ENCODE measurements around the gene AQP11. TPM values are rescaled to one million over a fixed set of nuclear protein-coding genes. Genes with fewer than 3 reads are reported as not detected.

AQP11 gene
- total RNA-seq, 1 donor: 2.9 TPM

DNA sequence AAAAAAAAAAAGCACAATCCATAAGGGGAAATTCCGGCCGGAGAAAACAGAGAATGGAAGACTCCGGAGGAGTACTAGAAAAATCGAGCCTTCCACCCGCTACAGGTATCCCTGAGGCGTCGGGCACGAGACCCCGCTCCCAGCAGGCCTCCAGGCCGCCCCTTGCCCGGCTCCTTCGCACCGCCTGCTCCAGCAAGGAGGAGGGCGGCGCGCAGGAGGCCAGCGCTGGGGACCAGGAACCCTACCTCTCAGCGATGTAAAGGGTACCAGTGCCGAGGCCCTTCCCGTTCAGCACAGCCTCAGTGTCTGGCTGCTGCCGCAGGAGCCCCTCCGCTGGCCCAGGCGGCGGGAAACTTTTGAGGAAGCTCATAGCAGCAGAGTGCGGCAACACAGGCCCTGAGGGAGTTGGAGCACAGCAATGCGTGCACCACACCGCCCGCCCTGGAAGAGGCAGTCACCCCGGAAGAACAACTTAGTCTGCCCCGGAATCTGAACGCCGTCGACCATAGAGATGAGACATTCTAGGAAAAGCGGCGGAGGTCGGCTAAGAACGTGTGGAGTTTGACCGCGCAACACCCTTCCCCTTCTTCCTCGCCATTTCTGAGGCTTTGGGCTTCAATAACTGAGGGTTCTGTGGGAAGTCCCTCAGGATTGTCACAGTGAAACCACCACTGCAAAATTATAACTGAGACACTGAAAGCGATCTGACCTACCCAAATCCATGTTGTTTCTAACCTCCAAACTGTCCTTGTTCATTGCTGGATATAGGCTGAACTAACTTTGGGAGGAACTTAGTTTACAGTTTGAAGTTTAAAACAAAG is 47.8 kb downstream of the AQP11 start, which contains the start of gene CLNS1A:
CLNS1A (minus strand) TSS at position 450 of the 821 bp plus-strand sequence; CDS start at position 370, 80 bp downstream.
- Histone ChIP-seq H4K20me1 (ENCODE audit: insufficient read depth, low read length) (no peaks in the 10 kb centered on the region), H3K4me1 (ENCODE audit: insufficient read depth, low read length) (peaks cover 17% of the 10 kb centered on the region), H3K27me3 (ENCODE audit: insufficient read depth, low read length) (no peaks in the 10 kb centered on the region), H3K9me3 (ENCODE audit: low read depth, low read length) (no peaks in the 10 kb centered on the region), H3K4me2 (ENCODE audit: insufficient read depth, low read length) (peak within 1 kb of the TSS; percentile 89), H3K27ac (ENCODE audit: low read depth, low read length) (peak within 1 kb of the TSS; percentile 80), H3K36me3 (ENCODE audit: insufficient read depth, low read length) (peaks cover 4% of the 10 kb centered on the region), H2AFZ (ENCODE audit: low read length) (peak within 1 kb of the TSS; percentile 96), H3K4me3 (ENCODE audit: insufficient read depth, low read length) (peak within 1 kb of the TSS; percentile 85), H3K79me2 (ENCODE audit: insufficient read depth, low read length) (peaks cover 46% of the 10 kb centered on the region)
- DNase-seq (ENCODE audit: insufficient read length, low spot score, missing footprints): peak; percentile 93
- TF ChIP-seq, protein P1, sequence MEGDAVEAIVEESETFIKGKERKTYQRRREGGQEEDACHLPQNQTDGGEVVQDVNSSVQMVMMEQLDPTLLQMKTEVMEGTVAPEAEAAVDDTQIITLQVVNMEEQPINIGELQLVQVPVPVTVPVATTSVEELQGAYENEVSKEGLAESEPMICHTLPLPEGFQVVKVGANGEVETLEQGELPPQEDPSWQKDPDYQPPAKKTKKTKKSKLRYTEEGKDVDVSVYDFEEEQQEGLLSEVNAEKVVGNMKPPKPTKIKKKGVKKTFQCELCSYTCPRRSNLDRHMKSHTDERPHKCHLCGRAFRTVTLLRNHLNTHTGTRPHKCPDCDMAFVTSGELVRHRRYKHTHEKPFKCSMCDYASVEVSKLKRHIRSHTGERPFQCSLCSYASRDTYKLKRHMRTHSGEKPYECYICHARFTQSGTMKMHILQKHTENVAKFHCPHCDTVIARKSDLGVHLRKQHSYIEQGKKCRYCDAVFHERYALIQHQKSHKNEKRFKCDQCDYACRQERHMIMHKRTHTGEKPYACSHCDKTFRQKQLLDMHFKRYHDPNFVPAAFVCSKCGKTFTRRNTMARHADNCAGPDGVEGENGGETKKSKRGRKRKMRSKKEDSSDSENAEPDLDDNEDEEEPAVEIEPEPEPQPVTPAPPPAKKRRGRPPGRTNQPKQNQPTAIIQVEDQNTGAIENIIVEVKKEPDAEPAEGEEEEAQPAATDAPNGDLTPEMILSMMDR (IDR thresholded peaks at IDR 0.05; ENCODE audit: extremely low read depth, low read depth, low read length): no peak

DNA sequence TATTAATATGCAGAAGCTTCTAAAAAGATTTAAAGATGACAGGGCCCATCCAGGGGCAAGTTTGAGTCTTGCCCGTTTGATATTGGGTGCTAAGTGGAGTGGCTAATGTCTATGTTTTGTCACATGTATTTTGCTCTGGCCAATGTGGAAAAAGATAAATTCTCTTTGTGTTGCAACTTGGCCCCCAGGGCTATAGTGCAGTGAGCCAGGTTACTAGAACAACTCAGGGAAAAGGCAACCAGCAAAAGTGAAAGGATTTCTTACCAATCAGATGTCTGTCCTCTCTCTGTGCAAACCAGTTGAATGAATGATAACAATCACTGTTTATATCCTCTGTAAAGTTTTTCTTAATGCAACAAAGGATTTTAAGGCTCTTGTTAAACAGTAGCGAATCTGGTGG is 52.5 kb downstream of the AQP11 start:
- no peak overlapping the region for H3K4me2 ChIP-seq (ENCODE audit: insufficient read depth, low read length)
- peaks cover 5% of the 10 kb centered on the region for H3K79me2 ChIP-seq (ENCODE audit: insufficient read depth, low read length)
- no peaks in the 10 kb centered on the region for H3K9me3 ChIP-seq (ENCODE audit: low read depth, low read length)
- no peaks in the 10 kb centered on the region for H4K20me1 ChIP-seq (ENCODE audit: insufficient read depth, low read length)
- H3K27me3 ChIP-seq (ENCODE audit: insufficient read depth, low read length): no peaks in the 10 kb centered on the region
- TF ChIP-seq, protein P1 (IDR thresholded peaks at IDR 0.05; ENCODE audit: extremely low read depth, low read depth, low read length): no peak
- DNase-seq (ENCODE audit: insufficient read length, low spot score, missing footprints): no peak
- H3K27ac ChIP-seq (ENCODE audit: low read depth, low read length): no peak overlapping the region
- H2AFZ ChIP-seq (ENCODE audit: low read length): no peak overlapping the region
- H3K4me3 ChIP-seq (ENCODE audit: insufficient read depth, low read length): no peak overlapping the region
- H3K36me3 ChIP-seq (ENCODE audit: insufficient read depth, low read length): no peaks in the 10 kb centered on the region
- peaks cover 10% of the 10 kb centered on the region for H3K4me1 ChIP-seq (ENCODE audit: insufficient read depth, low read length)

DNA sequence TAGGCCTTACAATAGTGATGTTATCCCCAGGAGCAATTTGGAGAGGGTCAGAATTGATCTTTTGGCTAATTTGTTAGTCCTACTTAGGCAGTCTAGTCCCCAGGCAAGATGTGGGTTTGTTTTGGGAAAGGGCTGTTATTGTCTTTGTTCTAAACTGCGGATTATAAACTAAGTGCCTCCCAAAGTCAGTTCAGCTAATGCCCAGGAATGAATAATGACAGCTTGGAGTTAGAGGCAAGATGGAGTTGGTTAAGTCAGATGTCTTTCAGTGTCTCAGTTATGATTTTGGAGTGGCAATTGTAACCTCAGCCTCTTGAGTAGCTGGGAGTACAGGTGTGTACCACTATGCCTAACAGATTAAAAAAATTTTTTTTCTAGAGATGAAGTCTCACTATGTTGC is 55.1 kb downstream of the AQP11 start:
- peaks cover 10% of the 10 kb centered on the region for H3K4me1 ChIP-seq (ENCODE audit: insufficient read depth, low read length)
- H3K4me2 ChIP-seq (ENCODE audit: insufficient read depth, low read length): peak overlapping the region; percentile 58
- no peaks in the 10 kb centered on the region for H3K9me3 ChIP-seq (ENCODE audit: low read depth, low read length)
- no peaks in the 10 kb centered on the region for H3K36me3 ChIP-seq (ENCODE audit: insufficient read depth, low read length)
- no peak for DNase-seq (ENCODE audit: insufficient read length, low spot score, missing footprints)
- H2AFZ ChIP-seq (ENCODE audit: low read length): peak overlapping the region; percentile 90
- H3K27me3 ChIP-seq (ENCODE audit: insufficient read depth, low read length): no peaks in the 10 kb centered on the region
- no peak overlapping the region for H3K4me3 ChIP-seq (ENCODE audit: insufficient read depth, low read length)
- TF ChIP-seq, protein P1 (IDR thresholded peaks at IDR 0.05; ENCODE audit: extremely low read depth, low read depth, low read length): no peak
- H4K20me1 ChIP-seq (ENCODE audit: insufficient read depth, low read length): no peaks in the 10 kb centered on the region
- H3K27ac ChIP-seq (ENCODE audit: low read depth, low read length): no peak overlapping the region
- H3K79me2 ChIP-seq (ENCODE audit: insufficient read depth, low read length): no peaks in the 10 kb centered on the region

DNA sequence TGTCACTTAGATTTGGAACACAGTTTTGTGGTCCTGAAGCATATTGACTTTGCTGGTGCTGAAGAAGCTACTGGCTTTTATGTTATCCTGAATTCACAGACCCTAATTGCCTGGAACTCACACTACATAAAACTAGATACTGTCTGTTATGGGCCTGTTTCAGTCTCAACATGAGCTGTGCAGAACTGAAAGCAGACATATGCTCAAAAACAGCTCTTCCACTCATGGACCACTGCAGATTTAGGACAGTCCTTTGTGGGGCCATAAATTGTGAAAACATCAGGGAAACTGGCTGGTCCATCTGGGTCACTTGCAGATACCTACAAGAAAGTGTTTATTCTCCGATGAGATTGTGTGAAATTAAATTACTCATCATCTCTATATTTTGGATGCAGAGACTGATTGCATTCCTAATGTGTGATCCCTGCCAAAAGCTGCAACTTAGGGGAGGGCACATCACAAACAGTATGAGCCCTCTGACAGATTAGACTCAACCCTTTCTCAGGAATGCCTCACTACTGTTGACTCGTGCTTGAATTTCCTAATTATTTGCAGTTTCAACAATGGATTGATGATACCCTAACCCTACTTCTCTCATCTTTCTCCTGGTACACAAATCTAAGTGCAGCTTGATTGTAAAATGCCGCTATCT is 58.0 kb downstream of the AQP11 start:
- DNase-seq (ENCODE audit: insufficient read length, low spot score, missing footprints): peak; percentile 5

More for the DNA sequence above, 58.0 kb downstream of the AQP11 start:
- Histone ChIP-seq H4K20me1 (ENCODE audit: insufficient read depth, low read length) (no peaks in the 10 kb centered on the region), H2AFZ (ENCODE audit: low read length) (no peak overlapping the region), H3K27ac (ENCODE audit: low read depth, low read length) (no peak overlapping the region), H3K4me2 (ENCODE audit: insufficient read depth, low read length) (no peak overlapping the region), H3K36me3 (ENCODE audit: insufficient read depth, low read length) (no peaks in the 10 kb centered on the region), H3K4me1 (ENCODE audit: insufficient read depth, low read length) (peaks cover 10% of the 10 kb centered on the region), H3K79me2 (ENCODE audit: insufficient read depth, low read length) (no peaks in the 10 kb centered on the region), H3K4me3 (ENCODE audit: insufficient read depth, low read length) (no peak overlapping the region), H3K9me3 (ENCODE audit: low read depth, low read length) (no peaks in the 10 kb centered on the region), H3K27me3 (ENCODE audit: insufficient read depth, low read length) (no peaks in the 10 kb centered on the region)
- TF ChIP-seq, protein P1 (IDR thresholded peaks at IDR 0.05; ENCODE audit: extremely low read depth, low read depth, low read length): no peak

All from osteoblast (primary cell).